HG02840 (cell line): Measurements from ENCODE around the gene APOA5.

Experiments
- ATAC-seq: cut with Tn5 transposase; IDR thresholded peaks from one replicate; pipeline ENCODE4 v1.9.1; 2021; ENCODE audit warnings: mild to moderate bottlenecking, moderate library complexity, moderate number of reproducible peaks; ENCODE audit not compliant: unreplicated experiment, low FRiP score

APOA5 gene

GRCh38 chr11:116828632-116829524 lies 37.2 kb upstream of the APOA5 start:
- no peak for ATAC-seq

- no peak for ATAC-seq
These were observed 35.8 kb upstream of the APOA5 start for GRCh38 chr11:116827461-116827860.

- no peak for ATAC-seq
These were observed 35.2 kb upstream of the APOA5 start for GRCh38 chr11:116826751-116827431.

GRCh38 chr11:116825854-116826750 lies 34.4 kb upstream of the APOA5 start:
- ATAC-seq: no peak

- no peak for ATAC-seq
These were observed 33.8 kb upstream of the APOA5 start for GRCh38 chr11:116825434-116825833.

- ATAC-seq: no peak
These were observed 31.6 kb upstream of the APOA5 start, which contains the start of gene APOA4 for GRCh38 chr11:116823031-116823843. Gene APOA4, minus strand, starts transcription at chr11:116823304. Its CDS starts 113 bp downstream, at chr11:116823191.

GRCh38 chr11:116822575-116822974 lies 30.9 kb upstream of the APOA5 start:
- no peak for ATAC-seq

GRCh38 chr11:116821050-116821918 lies 29.6 kb upstream of the APOA5 start:
- no peak for ATAC-seq

- ATAC-seq: no peak
These were observed 27.4 kb upstream of the APOA5 start for GRCh38 chr11:116819049-116819448.

GRCh38 chr11:116814502-116814901 lies 22.8 kb upstream of the APOA5 start:
- no peak for ATAC-seq

- no peak for ATAC-seq
These were observed 22.2 kb upstream of the APOA5 start for GRCh38 chr11:116813781-116814471.

GRCh38 chr11:116813170-116813569 lies 21.5 kb upstream of the APOA5 start:
- ATAC-seq: no peak

- ATAC-seq: no peak
These were observed 20.4 kb upstream of the APOA5 start for GRCh38 chr11:116812109-116812508.

GRCh38 chr11:116811194-116811593 lies 19.5 kb upstream of the APOA5 start:
- no peak for ATAC-seq

- no peak for ATAC-seq
These were observed 16.8 kb upstream of the APOA5 start for GRCh38 chr11:116808262-116809175.

GRCh38 chr11:116807601-116808261 lies 16.1 kb upstream of the APOA5 start:
- no peak for ATAC-seq

- no peak for ATAC-seq
These were observed 12.3 kb upstream of the APOA5 start for GRCh38 chr11:116804001-116804400.
